Breast epithelium (tissue), 3 donors: ENCODE data around the gene DBP.

Source experiments
- CTCF ChIP-seq, 3 donors: fragments of 450-650 bp; IDR thresholded peaks; one replicate each; pipeline ENCODE4 v1.5.1; 2016 to 2017; ENCODE audit warnings: antibody characterized with exemption in 3 of 3, mild to moderate bottlenecking in 3 of 3, moderate library complexity in 3 of 3
- POLR2A ChIP-seq: fragments of 450-650 bp; IDR thresholded peaks from one replicate; pipeline ENCODE4 v1.6.1; 2016; ENCODE audit warnings: antibody characterized with exemption, mild to moderate bottlenecking, moderate library complexity
- POLR2AphosphoS5 ChIP-seq, 3 donors: sonication (generic); formaldehyde crosslinking; IDR thresholded peaks; one replicate each; pipeline ENCODE4 v1.6.1; 2017; ENCODE audit warnings: antibody characterized with exemption in 3 of 3

- no peak for TF ChIP-seq POLR2A
- TF ChIP-seq CTCF (IDR thresholded peaks at IDR 0.05) = no peak
- no peak for TF ChIP-seq POLR2AphosphoS5 (IDR thresholded peaks at IDR 0.05)
These were observed 40.3 kb downstream of the DBP start for GRCh38 chr19:48596679-48597465.
